H9 (cell line): Measurements from ENCODE around the gene OR2Y1. TPM values are rescaled to one million over a fixed set of nuclear protein-coding genes. Genes with fewer than 3 reads are reported as not detected.

Experiments
- DNase-seq: peaks from one replicate; pipeline ENCODE4 v3.0.0-alpha.2; 2017
- H2AFZ ChIP-seq: one replicate; pipeline ENCODE4 v1.6.1; 2013; ENCODE audit warnings: mild to moderate bottlenecking, low read length, control low read depth, moderate library complexity
- H2AK5ac ChIP-seq: 2 replicates; pipeline ENCODE4 v1.6.1; 2013; ENCODE audit warnings: low read length, control low read depth, mixed read lengths; ENCODE audit not compliant: insufficient read length
- H2BK120ac ChIP-seq: one replicate; pipeline ENCODE4 v1.6.1; 2013; ENCODE audit warnings: low read depth, mild to moderate bottlenecking, low read length, control low read depth, inconsistent platforms; ENCODE audit not compliant: poor library complexity, severe bottlenecking
- H2BK12ac ChIP-seq: 2 replicates; pipeline ENCODE4 v1.6.1; 2013; ENCODE audit warnings: low read length, control low read depth, mixed read lengths, low read depth; ENCODE audit not compliant: insufficient read length
- H2BK15ac ChIP-seq: 2 replicates; pipeline ENCODE4 v1.6.1; 2013; ENCODE audit warnings: low read depth, low read length, control low read depth
- H2BK20ac ChIP-seq: one replicate; pipeline ENCODE4 v1.6.1; 2013; ENCODE audit warnings: low read depth, mild to moderate bottlenecking, low read length, control low read depth, inconsistent platforms; ENCODE audit not compliant: poor library complexity, severe bottlenecking
- H2BK5ac ChIP-seq: 2 replicates; pipeline ENCODE4 v1.6.1; 2013; ENCODE audit warnings: low read length, control low read depth, mixed read lengths; ENCODE audit not compliant: insufficient read length
- H3K14ac ChIP-seq: 2 replicates; pipeline ENCODE4 v1.6.1; 2013; ENCODE audit warnings: low read length, control low read depth; ENCODE audit not compliant: insufficient read depth
- H3K18ac ChIP-seq: 2 replicates; pipeline ENCODE4 v1.6.1; 2013; ENCODE audit warnings: low read depth, mild to moderate bottlenecking, mixed read lengths, low read length, control low read depth; ENCODE audit not compliant: insufficient read length
- H3K23ac ChIP-seq: 2 replicates; pipeline ENCODE4 v1.6.1; 2013; ENCODE audit warnings: low read length, control low read depth, mixed read lengths, low read depth; ENCODE audit not compliant: insufficient read length
- H3K23me2 ChIP-seq: 2 replicates; pipeline ENCODE4 v1.6.1; 2013; ENCODE audit warnings: low read depth, mild to moderate bottlenecking, mixed read lengths, low read length, control low read depth; ENCODE audit not compliant: insufficient read length, poor library complexity, severe bottlenecking
- H3K27ac ChIP-seq: 2 replicates; pipeline ENCODE4 v1.5.1; 2013; ENCODE audit warnings: low read length, control low read depth, mixed read lengths, low read depth; ENCODE audit not compliant: insufficient read length
- H3K27me3 ChIP-seq: 2 replicates; pipeline ENCODE4 v1.6.1; 2013; ENCODE audit warnings: low read length, control low read depth, inconsistent platforms; ENCODE audit not compliant: insufficient read depth
- H3K4ac ChIP-seq: 2 replicates; pipeline ENCODE4 v1.6.1; 2013; ENCODE audit warnings: low read depth, mild to moderate bottlenecking, control low read depth, inconsistent platforms, low read length, moderate library complexity
- H3K4me1 ChIP-seq: 2 replicates; pipeline ENCODE4 v1.6.1; 2013; ENCODE audit warnings: low read length, control low read depth, inconsistent platforms; ENCODE audit not compliant: insufficient read depth
- H3K4me2 ChIP-seq: 2 replicates; pipeline ENCODE4 v1.6.1; 2013; ENCODE audit warnings: low read length, control low read depth, mixed read lengths; ENCODE audit not compliant: insufficient read length, insufficient read depth
- H3K56ac ChIP-seq: 2 replicates; pipeline ENCODE4 v1.6.1; 2013; ENCODE audit warnings: low read depth, mild to moderate bottlenecking, mixed read lengths, low read length, control low read depth; ENCODE audit not compliant: insufficient read length
- H3K79me1 ChIP-seq: 2 replicates; pipeline ENCODE4 v1.6.1; 2013; ENCODE audit warnings: low read depth, mild to moderate bottlenecking, moderate library complexity, low read length, control low read depth, inconsistent platforms; ENCODE audit not compliant: insufficient read depth, poor library complexity, severe bottlenecking
- H3K79me2 ChIP-seq: 2 replicates; pipeline ENCODE4 v1.6.1; 2013; ENCODE audit warnings: low read length, control low read depth, inconsistent platforms; ENCODE audit not compliant: insufficient read depth
- H3K9ac ChIP-seq: 2 replicates; pipeline ENCODE4 v1.6.1; 2013; ENCODE audit warnings: low read length, control low read depth, mixed read lengths; ENCODE audit not compliant: insufficient read length; ENCODE audit errors: extremely low read depth
- H3K9me3 ChIP-seq: one replicate; pipeline ENCODE4 v1.6.1; 2013; ENCODE audit warnings: low read depth, low read length, inconsistent platforms; ENCODE audit not compliant: control insufficient read depth
- H3T11ph ChIP-seq: one replicate; pipeline ENCODE4 v1.6.1; 2013; ENCODE audit warnings: mild to moderate bottlenecking, low read length, control low read depth, inconsistent platforms
- H4K20me1 ChIP-seq: one replicate; pipeline ENCODE4 v1.6.1; 2013; ENCODE audit not compliant: control insufficient read depth, insufficient read length, insufficient read depth
- H4K5ac ChIP-seq: 2 replicates; pipeline ENCODE4 v1.6.1; 2013; ENCODE audit warnings: low read depth, mild to moderate bottlenecking, mixed read lengths, low read length, control low read depth; ENCODE audit not compliant: insufficient read length
- H4K8ac ChIP-seq: replicated peaks from 2 replicates; pipeline ENCODE4 v1.6.1; 2013; ENCODE audit warnings: low read length, control low read depth, mixed read lengths, low read depth; ENCODE audit not compliant: insufficient read length
- H4K91ac ChIP-seq: 2 replicates; pipeline ENCODE4 v1.6.1; 2013; ENCODE audit warnings: low read depth, mild to moderate bottlenecking, moderate library complexity, mixed read lengths, low read length, control low read depth; ENCODE audit not compliant: insufficient read length
- H3K27ac Mint-ChIP-seq, 3 experiments: 2 replicates in 2 of 3; 3 replicates in 1 of 3; pipeline ENCODE4 v1.8.0; 2020 to 2021; ENCODE audit warnings: mixed read lengths in 3 of 3, mild to moderate bottlenecking in 1 of 3, moderate library complexity in 1 of 3
- H3K27me3 Mint-ChIP-seq: 2 replicates; pipeline ENCODE4 v1.8.0; 2021; ENCODE audit warnings: low read depth, mild to moderate bottlenecking, moderate library complexity, mixed read lengths
- H3K36me3 Mint-ChIP-seq, 3 experiments: 2 replicates in 2 of 3; 3 replicates in 1 of 3; pipeline ENCODE4 v1.8.0; 2020 to 2021; ENCODE audit warnings: low read depth in 3 of 3, mixed read lengths in 3 of 3; ENCODE audit not compliant: insufficient read depth in 1 of 3
- H3K4me1 Mint-ChIP-seq, 2 experiments: 2 replicates each; pipeline ENCODE4 v1.8.0; 2020; ENCODE audit warnings: mixed read lengths in 2 of 2
- H3K4me3 Mint-ChIP-seq, 2 experiments: 2 replicates in 1 of 2; 3 replicates in 1 of 2; pipeline ENCODE4 v1.8.0; 2020 to 2021; ENCODE audit warnings: mild to moderate bottlenecking in 2 of 2, mixed read lengths in 2 of 2, moderate library complexity in 1 of 2
- H3K9me3 Mint-ChIP-seq, 2 experiments: 2 replicates in 1 of 2; 3 replicates in 1 of 2; pipeline ENCODE4 v1.8.0; 2020; ENCODE audit warnings: mild to moderate bottlenecking in 2 of 2, mixed read lengths in 2 of 2, moderate library complexity in 1 of 2
- CTCF ChIP-seq: fragments of 200-600 bp; sonication (generic); conservative IDR thresholded peaks from 3 replicates; pipeline ENCODE4 v1.8.0; 2021; ENCODE audit warnings: antibody characterized with exemption, mild to moderate bottlenecking
- WGBS: extraction: QIAGEN DNeasy Blood & Tissue Kit; methylation state at CpG from one replicate; pipeline ENCODE4 v1.1.7; 2013; ENCODE audit warnings: missing lambda C conversion rate, low lambda C conversion rate, mixed read lengths; ENCODE audit not compliant: insufficient read length; ENCODE audit errors: extremely low coverage; 5-methylcytosine and 5-hydroxymethylcytosine counted together
- total RNA-seq: library from RNA; stranded (reverse); gene quantifications from 2 replicates; pipeline ENCODE4 v1.2.1, GENCODE V29; 2021

OR2Y1 gene
- total RNA-seq, 1 experiment from 2014 or later = not detected

GRCh38 chr5:180696116-180696515, 43.7 kb downstream of the OR2Y1 start:
- Histone ChIP-seq H3K56ac (no peak overlapping the region), H3K14ac (no peak overlapping the region), H2BK5ac (no peak overlapping the region), H3K23me2 (no peaks in the 10 kb centered on the region), H3K9me3 (no peaks in the 10 kb centered on the region), H3K23ac (no peak overlapping the region), H2AK5ac (no peak overlapping the region), H2AFZ (no peak overlapping the region), H3K79me1 (no peaks in the 10 kb centered on the region), H3K4me1 (no peaks in the 10 kb centered on the region), H3K4me2 (no peak overlapping the region), H3K27ac (no peak overlapping the region), H3K79me2 (no peaks in the 10 kb centered on the region), H3K18ac (no peak overlapping the region), H2BK12ac (no peak overlapping the region), H4K20me1 (no peaks in the 10 kb centered on the region), H3T11ph (no peak overlapping the region), H3K4ac (no peak overlapping the region), H4K8ac (no peak overlapping the region), H4K91ac (no peak overlapping the region), H2BK120ac (peak overlapping the region; percentile 36), H2BK20ac (no peak overlapping the region), H2BK15ac (no peak overlapping the region), H4K5ac (no peak overlapping the region), H3K9ac (no peak overlapping the region), H3K27me3 (no peaks in the 10 kb centered on the region)
- H3K9me3 Mint-ChIP-seq = peaks cover 10% of the 10 kb centered on the region in 2 experiments
- no peak overlapping the region for H3K4me3 Mint-ChIP-seq
- no peak overlapping the region for H3K27ac Mint-ChIP-seq
- no peak for TF ChIP-seq CTCF
- WGBS = no CpG with 5 or more reads among the region's 1 CpG
- H3K4me1 Mint-ChIP-seq = peaks cover 6 to 12% of the 10 kb centered on the region in 2 experiments
- peaks cover 3 to 10% (median 4%) of the 10 kb centered on the region in 3 experiments; a peak in 5 of 7 replicates for H3K36me3 Mint-ChIP-seq
- H3K27me3 Mint-ChIP-seq = peaks cover 10% of the 10 kb centered on the region
- DNase-seq = no peak
